Transverse colon (tissue), 3 donors: ENCODE data around the gene SBF2.

Experiments
- CTCF ChIP-seq, 5 experiments: fragments of 200-600 bp in 3 of 5; fragments of 450-650 bp in 2 of 5; sonication (generic) in 3 of 5; IDR thresholded peaks; 1 replicate in 2 of 5; 2 replicates in 3 of 5; pipeline ENCODE4 v1.5.1; 2016 to 2017; ENCODE audit warnings: antibody characterized with exemption in 5 of 5, inconsistent platforms in 3 of 5, mild to moderate bottlenecking in 2 of 5, moderate library complexity in 1 of 5
- EP300 ChIP-seq: sonication (generic); formaldehyde crosslinking; IDR thresholded peaks from one replicate; pipeline ENCODE4 v1.6.1; 2017; ENCODE audit warnings: antibody characterized with exemption, low read depth
- POLR2A ChIP-seq: fragments of 450-650 bp; IDR thresholded peaks from one replicate; pipeline ENCODE4 v1.6.1; 2016; ENCODE audit warnings: antibody characterized with exemption, mild to moderate bottlenecking, moderate library complexity

DNA sequence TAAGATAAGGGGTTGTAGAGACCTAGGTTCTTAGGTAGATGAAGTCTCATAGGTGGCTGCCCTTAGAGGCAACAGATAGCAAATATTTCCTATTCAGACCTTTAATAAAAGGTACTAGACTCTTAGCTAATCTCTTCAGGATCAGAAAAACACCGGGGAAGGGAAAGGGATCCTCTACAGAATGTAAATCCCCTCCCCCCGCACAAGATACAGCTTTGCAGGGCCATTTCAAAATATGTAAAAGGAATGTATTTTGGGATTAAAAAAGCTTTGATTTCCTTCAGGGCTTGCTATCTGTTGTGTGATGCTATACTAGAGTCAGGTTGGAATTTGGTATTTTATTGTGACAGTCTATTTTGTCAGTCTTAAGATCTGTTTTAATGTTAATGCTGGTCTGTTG, 517.0 kb downstream of the SBF2 start:
- TF ChIP-seq CTCF (IDR thresholded peaks at IDR 0.05) (no peak), POLR2A (no peak), EP300 (no peak)
